ENCODE results near the gene REP15. TPM values are rescaled to one million over a fixed set of nuclear protein-coding genes. Genes with fewer than 3 reads are reported as not detected.

Gene REP15
- total RNA-seq, 1 experiment from 2014 or later, result 0.78 TPM

- intact Hi-C loops (cut with micrococcal nuclease; ENCODE audit: unreplicated experiment), result no loop called here
- no TSS peak for BruUV-seq (replicated peaks)
- H3K4me3 Mint-ChIP-seq (ENCODE audit: low read depth, unreplicated experiment), result no peak overlapping the region
- no peak for DNase-seq
- peaks cover 3% of the 10 kb centered on the region for H3K36me3 Mint-ChIP-seq (ENCODE audit: insufficient read depth, unreplicated experiment)
- CTCF ChIA-PET, result no interaction called here
- H3K9me3 Mint-ChIP-seq (ENCODE audit: low read depth, unreplicated experiment), result no peaks in the 10 kb centered on the region
- no peaks in the 10 kb centered on the region for H3K4me1 Mint-ChIP-seq (ENCODE audit: low read depth, unreplicated experiment)
- H3K27ac Mint-ChIP-seq (ENCODE audit: unreplicated experiment), result no peak overlapping the region
- no peak for TF ChIP-seq CTCF (IDR thresholded peaks at IDR 0.05; ENCODE audit: unreplicated experiment)
- H3K27me3 Mint-ChIP-seq (ENCODE audit: unreplicated experiment), result no peaks in the 10 kb centered on the region
Measured at GRCh38 chr12:27695556-27696292, 523 bp upstream of the REP15 start.

- Mint-ChIP-seq H3K4me1 (ENCODE audit: low read depth, unreplicated experiment) (no peaks in the 10 kb centered on the region), H3K27ac (ENCODE audit: unreplicated experiment) (no peak overlapping the region), H3K27me3 (ENCODE audit: unreplicated experiment) (no peaks in the 10 kb centered on the region), H3K4me3 (ENCODE audit: low read depth, unreplicated experiment) (no peak overlapping the region), H3K36me3 (ENCODE audit: insufficient read depth, unreplicated experiment) (peaks cover 3% of the 10 kb centered on the region), H3K9me3 (ENCODE audit: low read depth, unreplicated experiment) (no peaks in the 10 kb centered on the region)
- no peak for TF ChIP-seq CTCF (IDR thresholded peaks at IDR 0.05; ENCODE audit: unreplicated experiment)
- BruUV-seq (replicated peaks), result no TSS peak
- CTCF ChIA-PET, result no interaction called here
- no peak for DNase-seq
- intact Hi-C loops (cut with micrococcal nuclease; ENCODE audit: unreplicated experiment), result no loop called here
Measured at GRCh38 chr12:27696864-27697564, 767 bp downstream of the REP15 start.

- peak; percentile 65 for TF ChIP-seq CTCF (IDR thresholded peaks at IDR 0.05; ENCODE audit: unreplicated experiment)
- DNase-seq, result peak; percentile 85
- Mint-ChIP-seq H3K4me1 (ENCODE audit: low read depth, unreplicated experiment) (peaks cover 6% of the 10 kb centered on the region), H3K9me3 (ENCODE audit: low read depth, unreplicated experiment) (no peaks in the 10 kb centered on the region), H3K36me3 (ENCODE audit: insufficient read depth, unreplicated experiment) (no peaks in the 10 kb centered on the region), H3K27me3 (ENCODE audit: unreplicated experiment) (no peaks in the 10 kb centered on the region), H3K27ac (ENCODE audit: unreplicated experiment) (peak overlapping the region; percentile 80), H3K4me3 (ENCODE audit: low read depth, unreplicated experiment) (no peak overlapping the region)
- intact Hi-C loops (cut with micrococcal nuclease; ENCODE audit: unreplicated experiment), result loop anchor here (2.0 kb wide), 1 partner anchor 279 kb away; no protein-coding TSS in a partner anchor
- CTCF ChIA-PET, result no interaction called here
- no TSS peak for BruUV-seq (replicated peaks)
Measured at GRCh38 chr12:27703720-27704452, 7.6 kb downstream of the REP15 start.

- peaks cover 5% of the 10 kb centered on the region for H3K36me3 Mint-ChIP-seq (ENCODE audit: insufficient read depth, unreplicated experiment)
- no peak for DNase-seq
- no peak for TF ChIP-seq CTCF (IDR thresholded peaks at IDR 0.05; ENCODE audit: unreplicated experiment)
- no peak overlapping the region for H3K27ac Mint-ChIP-seq (ENCODE audit: unreplicated experiment)
- H3K4me3 Mint-ChIP-seq (ENCODE audit: low read depth, unreplicated experiment), result no peak overlapping the region
- intact Hi-C loops (cut with micrococcal nuclease; ENCODE audit: unreplicated experiment), result no loop called here
- CTCF ChIA-PET, result no interaction called here
- H3K4me1 Mint-ChIP-seq (ENCODE audit: low read depth, unreplicated experiment), result peaks cover 6% of the 10 kb centered on the region
- no peaks in the 10 kb centered on the region for H3K9me3 Mint-ChIP-seq (ENCODE audit: low read depth, unreplicated experiment)
- BruUV-seq (replicated peaks), result no TSS peak
- no peaks in the 10 kb centered on the region for H3K27me3 Mint-ChIP-seq (ENCODE audit: unreplicated experiment)
Measured at GRCh38 chr12:27705263-27705662, 9.0 kb downstream of the REP15 start.
